Neural progenitor cell (in vitro differentiated cells): ENCODE measurements around the gene ADGB. TPM values are rescaled to one million over a fixed set of nuclear protein-coding genes. Genes with fewer than 3 reads are reported as not detected.

Source experiments
- DNase-seq: peaks from one replicate; pipeline ENCODE4 v3.0.0-alpha.2; 2016; ENCODE audit warnings: low spot score
- H2AFZ ChIP-seq: fragments of 200-600 bp; sonication (generic); replicated peaks from 2 replicates; pipeline ENCODE4 v1.6.1; 2016; ENCODE audit warnings: antibody characterized with exemption
- H3F3A ChIP-seq: fragments of 200-600 bp; sonication (generic); 2 replicates; pipeline ENCODE4 v1.6.1; 2016; ENCODE audit warnings: antibody characterized with exemption, low read depth
- H3K27ac ChIP-seq: fragments of 200-600 bp; sonication (generic); 2 replicates; pipeline ENCODE4 v1.5.1; 2016; ENCODE audit warnings: mild to moderate bottlenecking
- H3K27me3 ChIP-seq: fragments of 200-600 bp; sonication (generic); 2 replicates; pipeline ENCODE4 v1.6.1; 2016; ENCODE audit warnings: mild to moderate bottlenecking, moderate library complexity
- H3K36me3 ChIP-seq: fragments of 200-600 bp; sonication (generic); 2 replicates; pipeline ENCODE4 v1.5.1; 2016
- H3K4me1 ChIP-seq: fragments of 200-600 bp; sonication (generic); 2 replicates; pipeline ENCODE4 v1.6.1; 2016; ENCODE audit warnings: mixed run types
- H3K4me2 ChIP-seq: fragments of 200-600 bp; sonication (generic); 2 replicates; pipeline ENCODE4 v1.6.1; 2016
- H3K4me3 ChIP-seq: fragments of 200-600 bp; sonication (generic); 2 replicates; pipeline ENCODE4 v1.5.1; 2016
- H3K79me2 ChIP-seq: fragments of 200-600 bp; sonication (generic); 2 replicates; pipeline ENCODE4 v1.6.1; 2016; ENCODE audit warnings: low read depth
- H3K9ac ChIP-seq: fragments of 200-600 bp; sonication (generic); 2 replicates; pipeline ENCODE4 v1.6.1; 2016
- H3K9me3 ChIP-seq: fragments of 200-600 bp; sonication (generic); 2 replicates; pipeline ENCODE4 v1.5.1; 2016; ENCODE audit warnings: low read depth
- H4K20me1 ChIP-seq: fragments of 200-600 bp; sonication (generic); 2 replicates; pipeline ENCODE4 v1.6.1; 2016; ENCODE audit warnings: low read depth
- H3K27ac Mint-ChIP-seq: 3 replicates; pipeline ENCODE4 v1.8.0; 2021; ENCODE audit warnings: mixed read lengths
- H3K27me3 Mint-ChIP-seq: 2 replicates; pipeline ENCODE4 v1.8.0; 2022; ENCODE audit warnings: low read depth, mild to moderate bottlenecking, inconsistent platforms, moderate library complexity, mixed read lengths; ENCODE audit not compliant: insufficient read depth
- H3K36me3 Mint-ChIP-seq: 3 replicates; pipeline ENCODE4 v1.8.0; 2021; ENCODE audit warnings: mixed read lengths
- H3K4me1 Mint-ChIP-seq: 3 replicates; pipeline ENCODE4 v1.8.0; 2021; ENCODE audit warnings: mixed read lengths
- H3K4me3 Mint-ChIP-seq: 3 replicates; pipeline ENCODE4 v1.8.0; 2021; ENCODE audit warnings: mild to moderate bottlenecking, moderate library complexity, mixed read lengths
- H3K9me3 Mint-ChIP-seq: 3 replicates; pipeline ENCODE4 v1.8.0; 2020; ENCODE audit warnings: mixed read lengths
- CTCF ChIP-seq: fragments of 200-600 bp; sonication (generic); IDR thresholded peaks from 2 replicates; pipeline ENCODE4 v1.5.1; 2017; ENCODE audit warnings: antibody characterized with exemption, mild to moderate bottlenecking
- EZH2 ChIP-seq: fragments of 200-600 bp; sonication (generic); IDR thresholded peaks from 2 replicates; pipeline ENCODE4 v1.6.1; 2017; ENCODE audit warnings: antibody characterized with exemption, mild to moderate bottlenecking, moderate library complexity
- EZH2phosphoT487 ChIP-seq: fragments of 200-600 bp; sonication (generic); IDR thresholded peaks from 2 replicates; pipeline ENCODE4 v1.6.1; 2017; ENCODE audit warnings: antibody characterized with exemption
- total RNA-seq: library from RNA; depleted of rRNA; stranded (reverse); fragments of >200 nt; gene quantifications from 2 replicates; pipeline ENCODE4 v1.2.3, GENCODE V29; 2015; ENCODE audit warnings: low replicate concordance

Gene ADGB
- total RNA-seq, 1 donor from 2014 or later = not detected

DNA sequence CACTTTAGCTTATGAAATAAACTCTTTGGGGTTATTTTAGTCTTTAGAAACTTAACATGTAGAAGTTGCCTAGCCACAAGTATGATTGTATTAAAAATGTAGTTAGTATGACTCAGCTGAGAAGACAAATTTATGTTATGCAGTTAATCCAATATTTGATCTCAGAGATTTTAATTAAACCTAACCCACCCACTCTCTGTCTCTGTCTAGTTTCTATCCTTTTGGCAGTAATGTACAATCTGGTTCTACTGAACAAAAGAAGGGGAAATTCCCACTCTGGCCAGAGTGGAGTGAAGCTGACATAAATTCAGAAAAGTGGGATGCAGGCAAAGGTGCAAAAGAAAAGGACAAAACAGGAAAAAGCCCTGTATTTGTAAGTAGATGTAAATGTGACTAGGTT lies 36.4 kb downstream of the ADGB start:
- Mint-ChIP-seq H3K27me3 (peaks cover 3% of the 10 kb centered on the region), H3K4me3 (no peak overlapping the region), H3K4me1 (no peaks in the 10 kb centered on the region), H3K9me3 (no peaks in the 10 kb centered on the region), H3K27ac (no peak overlapping the region), H3K36me3 (peaks cover 2% of the 10 kb centered on the region)
- Histone ChIP-seq H3K9me3 (no peaks in the 10 kb centered on the region), H3K4me2 (no peak overlapping the region), H2AFZ (no peak overlapping the region), H3K4me3 (no peak overlapping the region), H4K20me1 (no peaks in the 10 kb centered on the region), H3K79me2 (no peaks in the 10 kb centered on the region), H3K4me1 (no peaks in the 10 kb centered on the region), H3K9ac (no peak overlapping the region), H3K36me3 (no peaks in the 10 kb centered on the region), H3K27me3 (no peaks in the 10 kb centered on the region), H3F3A (no peaks in the 10 kb centered on the region), H3K27ac (no peak overlapping the region)
- TF ChIP-seq EZH2 (no peak), CTCF (no peak), EZH2phosphoT487 (no peak)
- DNase-seq = no peak

DNA sequence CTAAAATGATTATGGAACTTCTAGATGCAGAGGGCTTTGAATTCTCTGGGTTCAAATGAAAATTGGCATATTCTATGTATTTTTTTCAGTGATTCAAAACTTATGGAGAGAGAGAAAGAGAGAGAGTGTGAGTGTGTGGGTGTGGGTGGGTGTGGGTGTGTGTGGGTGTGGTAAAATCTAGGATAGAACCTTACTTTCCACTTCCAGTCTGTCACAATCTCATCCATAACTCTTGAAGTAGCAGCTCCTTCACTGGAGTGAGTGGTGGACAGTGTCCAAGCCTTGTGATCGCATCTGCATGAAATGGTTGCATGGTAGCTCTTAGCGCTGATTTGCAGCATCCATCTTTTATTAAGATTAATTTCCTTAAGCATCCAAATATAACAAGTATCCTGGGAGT lies 37.7 kb downstream of the ADGB start:
- H3K27me3 ChIP-seq = no peaks in the 10 kb centered on the region
- Mint-ChIP-seq H3K36me3 (peaks cover 2% of the 10 kb centered on the region), H3K4me1 (no peaks in the 10 kb centered on the region), H3K27me3 (peaks cover 3% of the 10 kb centered on the region), H3K9me3 (no peaks in the 10 kb centered on the region), H3K27ac (no peak overlapping the region), H3K4me3 (no peak overlapping the region)
- no peaks in the 10 kb centered on the region for H3F3A ChIP-seq
- no peak overlapping the region for H3K9ac ChIP-seq
- no peaks in the 10 kb centered on the region for H3K36me3 ChIP-seq
- no peaks in the 10 kb centered on the region for H4K20me1 ChIP-seq
- no peak overlapping the region for H3K27ac ChIP-seq
- H3K79me2 ChIP-seq = no peaks in the 10 kb centered on the region
- no peak for TF ChIP-seq CTCF
- TF ChIP-seq EZH2 = no peak
- H3K9me3 ChIP-seq = no peaks in the 10 kb centered on the region
- DNase-seq = no peak
- H3K4me3 ChIP-seq = no peak overlapping the region
- no peak overlapping the region for H3K4me2 ChIP-seq
- H3K4me1 ChIP-seq = no peaks in the 10 kb centered on the region
- no peak overlapping the region for H2AFZ ChIP-seq

DNA sequence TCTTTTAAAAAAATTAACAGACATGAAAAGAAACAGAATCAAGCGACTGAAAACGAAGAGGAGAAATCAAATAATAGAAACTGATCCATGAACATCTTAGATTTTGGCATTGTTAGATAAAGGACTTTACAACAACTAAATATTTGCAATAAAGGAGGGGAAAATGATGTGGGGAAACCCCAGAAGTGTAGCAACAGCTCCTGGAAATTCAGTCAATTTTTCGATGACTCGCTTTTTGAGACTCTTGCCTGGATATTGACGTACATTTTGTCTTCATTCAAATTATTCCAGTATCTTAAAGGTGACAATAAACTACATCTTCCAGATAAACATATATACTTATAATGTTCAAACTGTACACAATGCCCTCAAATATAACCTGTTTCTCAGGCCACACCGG lies 44.1 kb downstream of the ADGB start:
- no peaks in the 10 kb centered on the region for H3K27me3 ChIP-seq
- peaks cover under 1% of the 10 kb centered on the region for H3K27me3 Mint-ChIP-seq
- TF ChIP-seq CTCF (no peak), EZH2phosphoT487 (no peak), EZH2 (no peak)
- no peak overlapping the region for H3K27ac Mint-ChIP-seq
- no peak overlapping the region for H3K4me3 Mint-ChIP-seq
- H4K20me1 ChIP-seq = no peaks in the 10 kb centered on the region
- H3K4me2 ChIP-seq = no peak overlapping the region
- no peaks in the 10 kb centered on the region for H3F3A ChIP-seq
- H3K4me3 ChIP-seq = no peak overlapping the region
- H3K4me1 ChIP-seq = no peaks in the 10 kb centered on the region
- H3K79me2 ChIP-seq = no peaks in the 10 kb centered on the region
- no peak overlapping the region for H2AFZ ChIP-seq
- DNase-seq = no peak
- no peaks in the 10 kb centered on the region for H3K4me1 Mint-ChIP-seq
- H3K36me3 ChIP-seq = no peaks in the 10 kb centered on the region
- no peaks in the 10 kb centered on the region for H3K9me3 ChIP-seq
- H3K9me3 Mint-ChIP-seq = no peaks in the 10 kb centered on the region
- no peak overlapping the region for H3K9ac ChIP-seq
- H3K27ac ChIP-seq = no peak overlapping the region
- peaks cover under 1% of the 10 kb centered on the region for H3K36me3 Mint-ChIP-seq
